Esophagus muscularis mucosa (tissue), 4 donors: ENCODE data around the gene LARP4B. TPM values are rescaled to one million over a fixed set of nuclear protein-coding genes. Genes with fewer than 3 reads are reported as not detected.

ENCODE experiments used
- DNase-seq: peaks from one replicate; pipeline ENCODE4 v3.0.0-alpha.2; 2017; ENCODE audit errors: extremely low spot score
- H3K27ac ChIP-seq, 4 donors: fragments of 200-600 bp; sonication (generic); replicated peaks in 1 of 4; 1 replicate in 3 of 4; 2 replicates in 1 of 4; pipeline ENCODE4 v1.5.1; 2016 to 2019; ENCODE audit warnings: mild to moderate bottlenecking in 1 of 4
- H3K27me3 ChIP-seq, 4 donors: fragments of 200-600 bp; sonication (generic); one replicate each; pipeline versions ENCODE4 v1.5.1 to v1.6.0; 2016 to 2019
- H3K36me3 ChIP-seq, 4 donors: fragments of 200-600 bp; sonication (generic); one replicate each; pipeline ENCODE4 v1.5.1; 2016 to 2019
- H3K4me1 ChIP-seq, 4 donors: fragments of 200-600 bp; sonication (generic); one replicate each; pipeline ENCODE4 v1.5.1; 2016 to 2019
- H3K4me3 ChIP-seq, 4 donors: fragments of 200-600 bp; sonication (generic); 1 replicate in 2 of 4; 2 replicates in 2 of 4; pipeline ENCODE4 v1.5.1; 2016 to 2019; ENCODE audit warnings: mild to moderate bottlenecking in 4 of 4, moderate library complexity in 1 of 4
- H3K9me3 ChIP-seq, 4 donors: fragments of 200-600 bp; sonication (generic); 1 replicate in 3 of 4; 2 replicates in 1 of 4; pipeline ENCODE4 v1.5.1; 2016 to 2019
- EP300 ChIP-seq: sonication (generic); formaldehyde crosslinking; IDR thresholded peaks from one replicate; pipeline ENCODE4 v1.6.1; 2017; ENCODE audit warnings: antibody characterized with exemption
- POLR2A ChIP-seq: fragments of 450-650 bp; IDR thresholded peaks from one replicate; pipeline ENCODE4 v1.6.1; 2017; ENCODE audit warnings: antibody characterized with exemption, moderate library complexity, mild to moderate bottlenecking, low read depth
- POLR2AphosphoS5 ChIP-seq, 2 donors: sonication (generic); formaldehyde crosslinking; IDR thresholded peaks; one replicate each; pipeline ENCODE4 v1.6.1; 2017; ENCODE audit warnings: antibody characterized with exemption in 2 of 2
- WGBS: methylation state at CpG from one replicate; pipeline ENCODE4 v1.1.5; 2018; 5-methylcytosine and 5-hydroxymethylcytosine counted together
- intact Hi-C: fragments of 100-400 bp; cut with DNase I; formaldehyde crosslinking; loops from one replicate; pipeline ENCODE4 v1.15.1; 2023
- total RNA-seq, 4 donors: library from RNA; depleted of rRNA; stranded (reverse); fragments of >200 nt; gene quantifications; one replicate each; pipeline versions ENCODE4 v1.1.0 to v1.2.1, GENCODE V29; 2016
- TF ChIP-seq, protein P1 (sequence below), 3 experiments: fragments of 200-600 bp in 2 of 3; fragments of 450-650 bp in 1 of 3; sonication (generic) in 2 of 3; IDR thresholded peaks; one replicate each; pipeline ENCODE4 v1.5.1; 2017 to 2019; ENCODE audit warnings: antibody characterized with exemption in 3 of 3, mild to moderate bottlenecking in 2 of 3, moderate library complexity in 1 of 3

The LARP4B gene
- total RNA-seq, 4 donors from 2014 or later, result 35.6 to 43.1 (median 38.2) TPM

DNA sequence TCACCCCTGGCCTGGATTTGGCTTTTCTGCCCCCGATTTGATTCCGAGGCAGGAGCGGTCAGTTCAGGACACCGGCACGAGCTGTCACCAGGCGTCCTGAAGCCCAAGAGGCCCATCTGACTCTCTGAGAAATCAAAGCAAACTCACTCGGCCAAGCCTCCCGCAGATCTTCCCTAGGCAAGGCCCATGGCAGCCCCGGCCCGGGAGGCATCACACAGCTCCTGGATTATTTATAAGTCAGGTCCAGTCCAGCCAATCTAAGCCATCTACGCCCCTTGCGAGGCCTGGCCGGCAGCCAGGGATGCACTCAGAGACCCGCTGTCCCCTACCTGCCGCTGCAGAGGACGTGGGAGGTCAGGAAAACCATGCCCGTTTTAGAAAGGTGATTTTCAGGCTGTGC lies 154.7 kb downstream of the LARP4B start:
- peaks cover 0 to 11% (median 9%) of the 10 kb centered on the region in 4 donors for H3K4me1 ChIP-seq
- no peak overlapping the region for H3K4me3 ChIP-seq
- no peak overlapping the region for H3K27ac ChIP-seq
- no peak for DNase-seq
- no peaks in the 10 kb centered on the region for H3K36me3 ChIP-seq
- intact Hi-C loops, result no loop called here
- H3K27me3 ChIP-seq, result no peaks in the 10 kb centered on the region
- TF ChIP-seq POLR2AphosphoS5 (IDR thresholded peaks at IDR 0.05) (no peak), POLR2A (no peak), EP300 (no peak)
- TF ChIP-seq, protein P1, sequence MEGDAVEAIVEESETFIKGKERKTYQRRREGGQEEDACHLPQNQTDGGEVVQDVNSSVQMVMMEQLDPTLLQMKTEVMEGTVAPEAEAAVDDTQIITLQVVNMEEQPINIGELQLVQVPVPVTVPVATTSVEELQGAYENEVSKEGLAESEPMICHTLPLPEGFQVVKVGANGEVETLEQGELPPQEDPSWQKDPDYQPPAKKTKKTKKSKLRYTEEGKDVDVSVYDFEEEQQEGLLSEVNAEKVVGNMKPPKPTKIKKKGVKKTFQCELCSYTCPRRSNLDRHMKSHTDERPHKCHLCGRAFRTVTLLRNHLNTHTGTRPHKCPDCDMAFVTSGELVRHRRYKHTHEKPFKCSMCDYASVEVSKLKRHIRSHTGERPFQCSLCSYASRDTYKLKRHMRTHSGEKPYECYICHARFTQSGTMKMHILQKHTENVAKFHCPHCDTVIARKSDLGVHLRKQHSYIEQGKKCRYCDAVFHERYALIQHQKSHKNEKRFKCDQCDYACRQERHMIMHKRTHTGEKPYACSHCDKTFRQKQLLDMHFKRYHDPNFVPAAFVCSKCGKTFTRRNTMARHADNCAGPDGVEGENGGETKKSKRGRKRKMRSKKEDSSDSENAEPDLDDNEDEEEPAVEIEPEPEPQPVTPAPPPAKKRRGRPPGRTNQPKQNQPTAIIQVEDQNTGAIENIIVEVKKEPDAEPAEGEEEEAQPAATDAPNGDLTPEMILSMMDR (IDR thresholded peaks at IDR 0.05), result no peak
- no peaks in the 10 kb centered on the region for H3K9me3 ChIP-seq
- 85% methylated on average over 16 of the region's 17 CpGs for WGBS

DNA sequence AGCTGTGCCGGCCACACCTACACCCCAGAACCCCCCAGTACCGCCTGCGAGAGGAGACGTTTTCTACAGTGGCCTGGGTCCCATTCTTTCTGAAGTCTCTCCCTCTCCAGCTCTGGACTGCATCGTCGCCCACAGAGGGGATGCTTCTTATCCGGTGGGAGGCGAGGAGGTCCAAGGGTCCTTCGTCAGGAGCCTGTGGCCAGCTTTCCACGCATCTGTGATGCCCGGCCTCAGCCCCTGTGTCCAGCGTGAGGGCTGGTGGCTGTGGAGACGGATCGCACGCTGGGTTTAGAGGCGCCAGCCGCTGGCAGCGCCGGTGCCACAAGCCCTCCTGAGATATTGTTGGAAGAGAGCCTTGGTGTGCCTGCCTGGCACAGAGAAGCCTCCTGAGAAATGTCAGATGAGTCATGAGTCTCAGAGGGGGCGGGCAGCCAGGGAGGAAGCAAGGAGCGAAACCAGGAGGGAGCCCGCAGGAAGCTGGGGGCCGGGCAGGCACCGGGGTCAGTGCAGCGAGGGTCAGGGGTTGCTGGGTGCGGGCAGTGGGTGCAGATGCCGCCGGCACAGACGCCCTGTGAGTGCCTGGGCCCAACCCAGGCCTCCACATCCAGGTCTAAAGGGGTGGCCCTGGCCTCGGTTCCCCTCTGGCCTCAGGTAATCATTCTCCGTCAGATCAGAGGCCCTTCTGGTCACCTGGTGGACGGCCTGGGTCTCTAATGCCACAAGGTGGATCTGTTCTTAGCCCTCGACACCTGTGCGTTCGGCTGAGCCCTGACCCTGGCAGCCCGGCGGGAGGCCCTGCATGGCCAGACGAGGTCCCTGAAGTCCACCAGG lies 156.0 kb downstream of the LARP4B start:
- 74% methylated on average over 12 of the region's 38 CpGs for WGBS
- DNase-seq, result peak; percentile 90
- Histone ChIP-seq H3K4me3 (peak overlapping the region in 3 of 4 donors; percentile 17 to 20 (median 18)), H3K36me3 (no peaks in the 10 kb centered on the region), H3K27ac (peak overlapping the region in 1 of 4 donors; percentile 33), H3K27me3 (no peaks in the 10 kb centered on the region), H3K9me3 (no peaks in the 10 kb centered on the region), H3K4me1 (peaks cover 0 to 11% (median 9%) of the 10 kb centered on the region in 4 donors)
- intact Hi-C loops, result no loop called here
- TF ChIP-seq, protein P1 (IDR thresholded peaks at IDR 0.05), result no peak
- TF ChIP-seq EP300, result no peak
- no peak for TF ChIP-seq POLR2A
- peak in 1 of 2 donors; percentile 36 for TF ChIP-seq POLR2AphosphoS5 (IDR thresholded peaks at IDR 0.05)

DNA sequence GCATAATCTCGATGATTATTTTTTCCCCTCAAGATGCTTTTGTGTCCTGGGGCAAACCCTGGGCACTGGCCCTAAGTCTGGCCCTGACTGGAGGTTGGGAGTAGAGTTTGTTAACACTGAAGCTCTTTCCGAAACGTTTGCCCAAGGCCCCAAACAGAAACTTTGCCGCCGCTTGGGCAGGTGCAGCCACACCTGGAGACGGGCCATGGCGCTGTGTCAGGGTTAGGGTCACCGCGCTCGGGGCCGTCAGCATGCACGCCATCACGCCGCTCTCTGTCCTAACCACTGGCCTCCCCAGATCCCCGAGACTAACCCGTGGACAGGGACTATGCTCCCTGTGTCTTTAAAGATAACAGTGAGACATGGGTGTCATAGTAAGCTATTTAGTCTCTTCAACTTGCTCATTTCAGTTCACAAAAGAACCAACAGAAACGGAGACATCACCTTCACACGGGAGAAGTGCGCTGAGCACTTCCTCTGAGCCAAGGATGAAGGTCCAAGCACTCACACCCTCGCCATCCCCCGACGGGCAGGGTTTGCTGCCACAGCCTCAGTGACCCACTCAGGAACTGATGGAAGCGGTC lies 156.8 kb downstream of the LARP4B start:
- Histone ChIP-seq H3K27ac (no peak overlapping the region), H3K27me3 (no peaks in the 10 kb centered on the region), H3K4me3 (no peak overlapping the region), H3K9me3 (no peaks in the 10 kb centered on the region), H3K36me3 (no peaks in the 10 kb centered on the region), H3K4me1 (peaks cover 0 to 11% (median 9%) of the 10 kb centered on the region in 4 donors)
- DNase-seq, result no peak
- intact Hi-C loops, result no loop called here
- WGBS, result 93% methylated on average over 20 of the region's 23 CpGs
- TF ChIP-seq POLR2A (no peak), EP300 (no peak), POLR2AphosphoS5 (IDR thresholded peaks at IDR 0.05) (no peak)
- TF ChIP-seq, protein P1 (IDR thresholded peaks at IDR 0.05), result no peak

DNA sequence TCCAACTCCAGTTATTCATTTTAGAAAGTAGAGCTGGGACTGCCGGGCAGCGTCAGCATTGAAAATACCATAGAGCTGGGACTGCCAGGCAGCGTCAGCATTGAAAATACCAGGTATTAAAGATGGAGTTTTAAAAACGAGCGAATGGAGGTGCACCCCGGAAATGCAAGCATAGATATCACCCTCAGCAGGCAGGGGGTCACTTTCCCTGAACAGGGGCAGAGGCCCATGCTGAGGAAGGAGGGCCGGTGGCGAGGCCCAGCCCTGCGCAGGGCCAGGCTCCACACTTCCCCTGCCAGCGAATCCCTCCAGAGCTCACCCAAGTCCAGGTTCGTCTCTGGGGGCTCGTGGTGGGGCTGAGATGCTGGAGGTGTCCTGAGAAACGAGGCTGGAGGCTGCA lies 157.3 kb downstream of the LARP4B start:
- intact Hi-C loops, result no loop called here

More for the DNA sequence above, 157.3 kb downstream of the LARP4B start:
- Histone ChIP-seq H3K4me1 (peaks cover 0 to 11% (median 9%) of the 10 kb centered on the region in 4 donors), H3K9me3 (no peaks in the 10 kb centered on the region), H3K27ac (no peak overlapping the region), H3K36me3 (no peaks in the 10 kb centered on the region), H3K27me3 (no peaks in the 10 kb centered on the region), H3K4me3 (no peak overlapping the region)
- DNase-seq, result no peak
- 92% methylated on average over 13 of the region's 13 CpGs for WGBS
- TF ChIP-seq, protein P1 (IDR thresholded peaks at IDR 0.05), result no peak
- TF ChIP-seq EP300 (no peak), POLR2A (no peak), POLR2AphosphoS5 (IDR thresholded peaks at IDR 0.05) (no peak)
